ENCODE data around the gene EMD.
A peak's percentile ranks its signal among the peaks of the same experiment; 100 is the strongest.

DNA sequence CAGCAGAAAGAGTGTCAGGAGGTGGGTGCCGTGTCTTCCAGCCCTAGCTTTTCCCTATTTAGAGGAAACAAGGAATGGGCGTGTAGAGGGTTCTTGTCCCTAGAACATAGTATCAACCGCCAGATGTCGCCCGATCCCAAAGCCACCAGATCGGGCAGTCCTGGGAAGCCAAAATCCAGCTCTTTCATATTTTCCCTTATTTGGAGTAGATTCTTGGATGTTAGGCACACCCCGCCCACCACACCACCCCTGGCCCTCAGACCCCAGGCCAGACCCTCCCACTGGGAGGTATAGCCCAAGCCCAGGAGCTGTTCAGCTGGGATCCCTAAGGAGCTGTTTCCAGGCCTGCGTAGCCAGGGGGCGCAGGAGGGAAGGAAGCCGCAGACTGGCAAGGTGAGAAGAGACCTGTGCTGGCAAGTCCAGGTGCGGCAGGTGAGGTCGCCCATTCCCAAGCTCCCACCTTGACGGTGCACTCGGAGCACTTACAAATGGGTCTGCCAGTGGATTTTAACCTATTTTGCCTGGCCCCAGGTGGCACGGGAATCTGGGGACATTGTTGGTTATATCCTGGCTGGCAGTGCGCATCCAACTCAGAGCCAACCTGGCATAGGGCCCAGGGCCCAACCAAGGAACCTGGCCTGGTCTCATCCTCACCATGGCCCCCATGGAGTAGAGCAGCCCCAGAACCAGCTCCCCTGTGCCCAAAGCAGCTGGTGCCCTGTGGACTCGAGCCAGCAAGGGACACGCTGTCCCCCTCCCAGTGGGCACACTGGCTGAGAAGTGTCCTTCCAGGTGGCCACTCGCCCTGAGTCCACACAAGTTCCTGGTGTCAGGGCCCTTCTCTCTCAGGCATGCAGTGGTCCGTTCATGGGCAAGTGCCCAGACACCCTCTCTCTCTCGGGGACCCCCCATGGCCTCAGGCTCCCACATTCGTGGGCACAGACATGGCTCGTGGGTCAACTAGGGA lies 5.5 kb upstream of the EMD start:
- TF ChIP-seq CTCF (IDR thresholded peaks at IDR 0.05), result peak; percentile 27 to 66 (median 47)
- peak in 1 of 3 donors; percentile 42 for TF ChIP-seq POLR2AphosphoS5 (IDR thresholded peaks at IDR 0.05)
- no peak for TF ChIP-seq POLR2A (IDR thresholded peaks at IDR 0.05)
